GM19438 (cell line): Measurements from ENCODE around the gene FAAP100.

Source experiments
- ATAC-seq: cut with Tn5 transposase; IDR thresholded peaks from one replicate; pipeline ENCODE4 v1.9.1; 2021; ENCODE audit warnings: low read depth; ENCODE audit not compliant: unreplicated experiment

FAAP100 gene

DNA sequence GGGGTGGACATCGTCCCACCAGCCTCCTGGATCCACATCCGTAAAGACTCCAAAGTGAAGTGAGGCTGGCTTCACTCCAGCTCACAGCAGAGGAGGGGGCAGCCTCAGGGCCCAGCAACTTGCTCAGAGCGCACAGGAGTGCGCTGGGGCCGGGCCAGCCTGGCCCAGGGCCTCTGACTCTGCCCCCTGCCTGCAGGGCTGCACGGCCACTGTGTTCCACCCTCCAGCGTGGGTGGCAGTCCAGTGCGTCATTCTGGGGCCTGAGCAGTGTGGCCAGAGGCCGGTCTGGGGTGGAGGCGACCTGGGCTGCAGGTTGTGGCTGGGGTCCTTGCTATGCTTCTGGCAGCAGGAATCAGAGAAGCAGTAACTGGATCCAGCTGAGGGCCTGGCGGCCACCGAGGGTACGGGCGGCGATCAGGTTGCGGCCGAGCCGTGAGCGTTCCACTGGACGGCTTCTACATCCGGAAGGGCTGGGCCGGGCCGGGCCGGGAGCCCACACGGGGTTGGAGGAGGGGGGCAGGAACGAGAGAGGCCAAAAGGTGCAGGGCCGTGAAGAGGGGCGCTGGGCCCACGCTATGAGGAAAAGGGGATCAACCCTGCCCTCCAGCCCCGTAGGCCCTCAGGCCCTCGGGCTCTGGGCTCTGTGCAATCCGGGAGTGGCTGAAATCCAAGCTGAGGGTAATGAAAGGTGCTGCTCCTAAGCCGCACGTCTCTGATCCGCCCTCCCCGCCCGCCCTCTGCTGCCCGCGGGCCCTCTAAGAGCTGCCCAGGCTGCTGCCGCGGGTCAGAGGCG lies 24.4 kb downstream of the FAAP100 start, which contains the start of gene FSCN2:
TSS of gene FSCN2 (plus strand) at position 787 of the 793 bp plus-strand sequence. CDS start 155 bp downstream, outside the sequence.
- no peak for ATAC-seq

DNA sequence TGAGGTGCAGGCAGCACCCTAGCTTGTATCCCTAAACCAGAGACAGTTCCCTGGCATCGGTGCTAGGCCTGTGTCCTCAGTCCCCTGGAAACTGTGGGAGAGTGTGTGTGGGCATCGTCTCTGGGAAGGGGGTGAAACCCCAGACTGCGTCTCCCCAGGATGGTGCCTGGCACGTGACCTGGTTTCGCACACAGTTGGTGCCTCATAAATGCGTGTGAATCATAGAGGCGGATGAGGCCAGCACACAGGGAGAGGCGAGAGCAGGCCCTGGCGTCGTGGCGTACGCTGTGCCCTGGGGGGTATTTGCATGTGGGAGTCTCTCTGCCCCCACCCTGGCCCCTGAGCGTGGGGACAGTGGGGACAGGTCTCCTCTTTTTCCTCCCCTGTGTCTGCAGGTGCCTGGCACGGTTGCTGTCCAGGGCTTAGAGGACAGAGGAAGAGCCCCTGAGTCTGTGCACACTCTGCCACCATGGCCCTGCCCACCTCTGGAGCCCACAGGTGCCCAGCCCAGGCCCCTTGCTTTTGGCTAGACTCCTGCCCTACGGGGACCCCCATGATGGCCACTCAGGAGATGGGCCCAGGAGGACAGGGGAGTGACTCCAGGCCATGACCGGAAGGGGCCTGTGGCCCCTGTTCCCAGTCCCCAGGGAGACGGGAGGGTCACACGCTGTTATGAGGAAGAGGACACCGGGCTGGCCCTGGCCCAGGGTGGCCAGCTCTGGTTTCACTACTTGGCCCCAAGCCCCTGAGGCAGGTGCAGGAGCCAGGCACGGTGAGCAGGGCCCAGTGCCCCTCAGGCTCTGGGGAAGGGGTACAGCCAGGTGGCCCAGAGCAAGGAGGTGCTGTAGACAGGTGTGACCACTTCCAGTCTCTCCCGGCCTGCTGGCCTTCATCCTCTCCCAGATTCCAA lies 25.2 kb downstream of the FAAP100 start:
- no peak for ATAC-seq

DNA sequence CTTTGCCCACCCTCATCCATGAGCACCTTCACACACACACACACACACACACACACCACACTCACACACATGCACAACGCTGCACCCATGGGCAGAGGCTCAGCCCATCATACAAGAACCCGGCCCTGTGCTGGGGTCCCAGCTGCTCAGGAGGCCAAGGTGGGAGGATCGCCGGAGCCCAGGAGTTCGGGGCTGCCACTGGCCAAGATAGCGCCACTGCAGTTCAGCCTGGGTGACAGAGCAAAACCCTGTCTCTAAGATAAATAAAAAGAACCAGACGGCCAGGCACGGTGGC lies 27.3 kb downstream of the FAAP100 start:
- no peak for ATAC-seq

DNA sequence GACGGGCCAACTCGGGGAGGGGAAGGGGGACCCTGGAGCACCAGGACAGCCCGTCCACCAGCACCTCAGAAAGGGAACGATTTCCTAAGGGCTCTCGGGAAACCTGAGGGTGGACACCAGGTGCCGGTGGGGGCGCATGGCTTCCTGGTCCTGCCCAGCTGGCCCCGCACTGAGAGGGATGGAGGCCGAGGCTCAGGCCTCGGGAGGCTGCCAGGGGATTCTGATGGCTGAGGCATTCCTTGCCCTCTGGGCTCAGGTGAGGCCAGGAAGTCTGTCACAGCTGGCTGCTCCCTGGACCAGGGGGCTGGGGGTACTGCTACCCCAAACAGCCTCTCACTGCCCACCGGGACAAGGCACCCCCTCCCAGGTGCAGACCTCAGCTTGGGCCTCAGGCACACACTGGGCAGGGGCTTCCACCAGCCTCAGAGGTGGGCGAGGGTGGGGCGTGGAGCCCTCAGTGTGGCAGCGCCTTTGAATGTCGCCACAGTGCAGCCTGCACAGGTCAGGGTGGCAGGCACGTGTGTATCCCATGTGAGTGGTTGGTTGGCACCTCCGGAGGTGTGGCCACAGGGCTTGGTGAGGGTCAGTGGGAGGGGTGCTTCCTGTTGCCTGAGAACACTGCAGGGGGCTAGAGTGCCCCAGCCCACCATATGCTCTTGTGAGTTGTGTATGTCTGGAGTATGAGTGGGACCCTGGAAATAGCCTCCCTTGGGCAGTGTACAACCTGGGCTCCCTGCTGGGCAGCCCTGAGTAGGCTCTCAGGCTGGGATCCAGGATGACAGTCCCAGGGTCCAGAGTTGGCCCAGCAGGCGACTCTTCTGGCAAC lies 27.9 kb downstream of the FAAP100 start:
- ATAC-seq: no peak

DNA sequence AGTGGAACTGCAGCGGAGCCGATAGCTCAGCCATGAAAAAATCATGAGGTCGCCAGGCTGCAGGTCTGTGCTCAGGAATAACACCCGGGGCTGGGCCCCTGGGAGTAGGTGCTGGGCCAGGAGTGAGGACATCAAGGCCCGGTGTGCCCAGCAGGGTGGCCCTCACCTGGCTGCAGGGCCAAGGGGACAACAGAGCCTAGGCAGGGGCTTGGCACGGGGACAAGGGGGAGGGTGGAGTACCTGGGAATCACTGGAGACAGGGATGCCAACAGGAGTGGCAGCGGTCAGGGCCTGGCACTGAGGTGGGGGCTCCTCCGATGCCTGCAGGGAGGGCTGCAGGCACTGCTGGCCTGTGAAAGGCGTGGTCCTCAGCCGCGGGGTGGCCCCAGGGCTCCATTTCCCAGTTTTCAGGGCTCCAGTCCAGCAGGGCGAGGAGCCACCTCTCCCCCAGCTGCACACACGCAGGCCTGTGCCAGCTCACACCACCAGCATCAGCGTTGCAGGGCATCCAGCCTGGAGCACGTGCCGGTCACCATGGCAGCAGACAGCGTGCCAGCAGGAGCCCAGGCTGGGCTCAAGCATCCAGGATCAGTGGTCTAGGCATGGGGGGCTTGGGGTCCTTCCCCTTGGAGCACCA lies 28.6 kb downstream of the FAAP100 start:
- no peak for ATAC-seq

DNA sequence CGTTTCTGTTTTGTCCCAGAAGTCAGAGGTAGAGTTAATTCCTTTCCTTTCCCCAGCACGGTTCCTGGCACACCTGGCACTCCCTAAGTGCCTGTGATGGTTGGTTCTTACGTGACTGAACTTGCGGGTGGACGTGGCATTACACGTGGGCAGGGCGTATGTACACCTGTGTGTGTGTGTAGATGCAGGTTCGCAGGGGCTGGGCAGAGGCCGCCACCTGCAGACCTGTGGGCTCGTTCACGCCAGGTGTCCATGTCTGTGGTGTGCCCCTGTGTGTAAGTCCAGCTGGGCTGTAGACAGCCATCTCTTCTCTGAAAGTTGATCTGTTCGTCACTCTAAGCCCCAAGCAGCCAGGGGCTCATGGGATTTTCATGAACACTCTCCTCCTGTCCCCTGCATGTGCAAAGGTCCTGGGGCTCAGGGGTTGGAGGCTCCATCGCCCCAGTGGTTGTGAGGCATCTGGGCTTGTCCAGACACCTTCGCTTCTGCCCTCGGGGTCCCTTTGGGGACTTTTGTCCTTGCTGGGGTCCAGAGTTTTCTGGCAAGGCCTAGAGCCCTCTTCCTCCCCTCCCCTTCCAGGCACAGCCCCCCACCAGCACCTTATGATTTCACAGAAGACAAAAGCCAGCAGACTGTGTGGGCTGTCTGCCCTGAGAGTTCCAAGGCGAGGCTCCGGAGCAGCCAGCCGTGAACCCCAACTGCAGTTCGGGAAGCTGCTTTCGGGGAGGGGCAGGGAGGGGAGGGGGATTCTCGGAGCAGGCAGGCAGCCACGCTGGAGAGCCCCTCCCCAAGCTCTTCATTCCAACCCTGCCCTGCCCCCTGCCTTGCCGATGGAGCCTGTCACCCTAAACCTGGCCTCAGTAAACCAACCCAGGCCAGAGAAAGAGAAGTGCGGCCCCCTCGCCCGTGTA lies 29.4 kb downstream of the FAAP100 start:
- ATAC-seq: no peak

DNA sequence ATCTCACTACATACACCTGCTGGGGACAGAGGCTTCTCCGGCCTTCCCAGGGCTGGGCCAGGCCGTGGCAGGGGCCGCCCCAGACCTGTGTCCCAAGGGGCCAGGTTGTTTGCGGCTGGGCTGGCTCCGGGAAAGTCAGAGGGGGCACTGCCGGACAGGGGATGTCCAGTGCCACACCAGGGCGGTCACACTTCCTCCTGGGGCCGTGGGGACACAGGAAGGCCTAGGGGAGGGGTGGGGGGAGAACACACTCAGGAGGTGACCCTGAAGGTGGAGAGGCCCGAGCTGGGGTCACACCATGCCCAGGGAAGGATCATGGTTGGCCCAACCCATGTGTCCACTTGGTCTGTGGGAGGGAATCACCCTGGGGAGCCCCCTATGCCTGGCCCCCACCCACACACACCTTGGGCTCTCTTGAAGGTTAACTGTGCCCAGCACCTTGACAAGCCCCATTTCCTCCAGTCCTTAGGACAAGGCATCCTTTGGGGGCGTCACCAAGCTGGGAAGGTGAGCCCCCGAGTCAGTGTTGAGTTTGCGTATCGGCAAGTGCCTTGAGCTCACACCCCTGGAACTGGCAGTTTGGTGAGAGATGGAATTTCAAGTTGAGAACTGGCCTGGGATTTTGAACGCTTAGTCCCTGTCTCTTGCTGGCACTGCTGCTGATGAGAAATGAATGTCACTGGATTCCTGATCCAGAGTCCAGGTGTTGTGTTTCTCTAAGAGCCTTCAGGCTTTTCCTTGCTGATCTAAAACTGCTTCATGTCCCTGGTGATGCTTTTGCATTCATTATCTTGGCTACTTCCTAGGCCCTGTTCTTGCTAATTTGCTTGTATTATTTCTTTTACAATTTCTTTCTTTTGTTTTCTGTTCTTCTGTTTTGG lies 31.9 kb downstream of the FAAP100 start:
- no peak for ATAC-seq

DNA sequence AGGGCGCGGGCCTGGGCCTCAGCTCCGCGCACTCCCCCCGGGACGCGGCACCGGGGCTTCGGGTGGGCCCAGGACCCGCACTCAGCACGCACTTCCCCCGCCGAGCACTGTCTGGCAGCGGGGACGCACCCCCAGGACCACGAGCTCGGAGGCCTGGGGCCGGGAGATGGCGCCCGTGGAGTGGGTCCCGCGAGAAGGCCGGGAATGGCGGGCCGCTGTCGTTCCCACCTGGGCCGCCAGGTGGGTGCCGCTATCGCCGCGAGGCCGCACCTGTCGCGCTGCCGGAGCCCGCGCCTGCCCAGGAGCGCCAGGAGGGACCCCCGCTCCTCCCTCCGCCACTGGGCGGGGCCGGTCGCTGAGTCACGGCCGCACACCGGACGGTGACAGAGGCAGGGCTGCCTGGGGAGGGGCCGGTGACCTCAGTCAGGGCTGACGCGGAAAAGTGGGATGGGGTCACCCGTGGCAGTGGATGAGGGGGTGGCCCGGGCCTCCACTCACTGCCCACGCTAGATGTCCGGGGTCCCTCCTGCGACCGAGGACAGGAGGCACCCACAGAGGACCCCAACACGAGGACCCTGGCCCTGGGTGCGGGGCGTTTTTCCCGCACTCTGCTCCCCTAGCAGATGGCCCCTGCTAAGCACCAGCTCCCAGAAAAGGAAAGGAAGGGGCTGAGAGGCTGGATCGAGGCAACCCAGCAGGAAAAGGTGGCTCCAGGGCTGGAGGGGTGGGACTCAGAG lies 32.7 kb downstream of the FAAP100 start:
- no peak for ATAC-seq

DNA sequence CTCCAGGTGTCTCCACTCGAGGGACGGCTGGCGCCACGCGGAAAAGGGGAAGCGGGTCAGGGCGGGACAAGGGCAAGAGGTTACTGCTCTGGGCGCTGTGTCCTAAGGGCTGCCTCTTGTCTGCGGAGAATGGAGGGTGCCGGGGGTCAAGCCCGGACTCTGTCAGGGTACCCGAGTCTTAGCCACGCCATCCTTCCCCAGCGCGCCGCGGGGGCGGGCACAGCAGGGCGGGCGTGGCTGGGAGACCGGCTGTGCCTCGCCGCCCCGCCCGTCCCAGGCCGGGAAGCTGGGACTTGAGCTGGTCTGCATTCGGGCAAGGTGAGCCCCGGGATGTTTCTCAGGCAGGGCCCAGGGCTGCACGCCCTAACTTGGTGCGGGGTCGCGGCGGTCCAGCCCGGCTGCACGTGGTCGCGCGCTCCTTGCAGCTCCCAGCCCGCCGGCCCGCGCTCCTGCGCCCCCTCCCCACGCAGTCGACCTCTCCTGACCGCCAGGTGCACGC lies 33.3 kb downstream of the FAAP100 start:
- ATAC-seq: no peak

DNA sequence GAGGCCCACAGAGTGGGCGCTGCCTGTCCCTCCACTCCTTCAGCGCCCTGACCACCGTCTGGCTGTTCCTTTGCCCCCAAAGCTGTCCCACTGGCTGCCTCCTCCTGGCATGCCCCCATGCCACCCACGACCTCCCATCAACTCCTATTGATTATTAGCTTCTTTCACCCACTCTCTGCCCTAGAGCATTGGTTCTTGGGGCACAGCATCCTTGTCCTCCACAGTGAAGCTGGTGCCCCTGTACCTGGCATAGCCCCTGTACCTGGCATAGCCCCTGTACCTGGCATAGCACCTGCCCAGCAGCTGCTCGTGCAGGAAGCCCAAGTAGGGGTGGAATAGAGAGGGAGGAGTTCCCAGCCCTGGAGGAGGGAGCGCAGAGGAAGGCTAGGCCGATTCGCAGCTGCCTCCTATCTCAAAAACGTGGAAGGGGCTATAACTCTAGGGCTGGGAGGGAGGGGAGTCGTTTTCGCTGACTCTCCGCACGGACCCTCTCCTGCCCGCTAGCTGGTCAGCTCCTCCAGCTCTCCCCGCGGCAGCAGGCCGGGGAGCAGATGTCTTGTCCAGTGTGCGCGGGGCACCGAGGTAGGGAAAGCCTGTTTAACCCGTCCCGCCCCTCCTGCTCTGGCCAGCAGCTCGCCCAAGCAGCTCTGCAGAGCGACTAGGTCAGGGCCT lies 33.9 kb downstream of the FAAP100 start:
- ATAC-seq: no peak

DNA sequence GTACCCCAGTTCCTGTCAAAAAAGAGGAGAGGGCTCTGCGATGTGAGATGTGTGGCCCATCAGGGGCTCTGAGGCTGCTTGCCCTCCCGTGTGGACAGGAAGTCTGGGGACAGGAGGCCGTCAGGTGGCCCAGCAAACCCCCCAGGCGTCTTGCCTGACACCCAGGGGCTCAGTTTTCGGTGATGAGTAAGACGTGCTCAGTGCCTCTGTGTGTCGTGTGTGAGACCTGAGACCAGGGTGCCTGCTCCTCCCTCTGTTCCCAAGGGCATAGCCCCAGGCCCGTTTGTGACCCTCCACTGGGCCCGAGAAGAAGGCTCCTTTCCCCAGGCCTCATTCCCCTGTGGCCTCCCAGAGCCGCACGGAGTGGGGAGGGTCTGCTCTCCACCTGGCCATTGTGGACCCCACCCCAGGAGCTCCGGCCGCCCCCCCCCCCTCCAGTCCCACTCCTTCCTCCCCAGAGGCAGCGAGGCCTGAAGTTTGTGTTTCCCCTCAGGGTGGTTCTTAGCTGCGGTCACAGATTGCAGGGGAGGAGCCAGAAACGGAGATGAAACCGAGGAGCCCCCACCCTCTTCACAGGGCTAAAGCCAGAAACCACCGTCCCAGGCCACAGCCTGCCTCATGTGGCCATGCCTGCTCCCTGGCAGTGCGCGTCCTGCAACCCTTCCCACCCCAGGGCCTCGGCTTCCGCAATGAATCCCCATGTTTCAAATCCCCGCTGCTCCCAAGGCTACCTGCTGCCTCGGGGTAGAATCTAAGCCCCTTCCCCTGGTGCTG lies 34.6 kb downstream of the FAAP100 start:
- ATAC-seq: peak; percentile 38

DNA sequence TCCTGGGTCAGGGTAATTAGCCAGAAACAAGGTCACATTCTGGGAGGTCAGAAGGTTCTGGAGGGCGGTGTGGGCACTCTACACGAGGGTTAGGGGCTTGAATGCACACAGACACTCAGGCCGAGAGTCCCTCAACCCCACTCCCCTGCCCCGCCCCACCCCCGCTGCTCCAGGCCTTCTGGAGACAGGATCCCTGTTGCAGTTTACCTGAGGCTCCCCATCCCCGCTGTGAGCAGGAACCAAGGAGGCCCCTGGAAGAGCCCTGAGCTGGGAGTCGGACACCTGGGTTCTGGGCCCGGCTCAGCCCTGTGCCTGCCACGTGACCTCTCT lies 35.2 kb downstream of the FAAP100 start:
- no peak for ATAC-seq

DNA sequence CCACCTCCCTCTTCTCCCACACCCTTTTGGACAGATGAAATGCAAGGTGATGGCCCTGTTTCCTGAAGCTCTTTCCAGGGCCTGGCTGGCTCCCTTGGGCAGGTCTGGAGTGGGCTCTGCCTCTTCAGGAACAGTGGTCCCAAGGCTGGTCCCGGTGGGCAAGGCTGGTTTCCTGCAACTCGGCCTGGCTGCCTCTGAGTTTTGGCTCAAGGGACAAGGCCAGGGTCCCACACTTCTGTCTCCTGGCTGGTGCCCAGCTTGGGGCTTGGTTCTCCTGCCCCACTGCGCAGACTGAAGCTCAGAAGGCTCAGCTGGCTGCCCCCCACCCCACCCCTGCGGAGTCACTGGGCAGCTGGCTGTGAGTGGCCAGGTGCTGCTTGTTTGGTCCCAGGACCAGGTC lies 35.7 kb downstream of the FAAP100 start:
- no peak for ATAC-seq

DNA sequence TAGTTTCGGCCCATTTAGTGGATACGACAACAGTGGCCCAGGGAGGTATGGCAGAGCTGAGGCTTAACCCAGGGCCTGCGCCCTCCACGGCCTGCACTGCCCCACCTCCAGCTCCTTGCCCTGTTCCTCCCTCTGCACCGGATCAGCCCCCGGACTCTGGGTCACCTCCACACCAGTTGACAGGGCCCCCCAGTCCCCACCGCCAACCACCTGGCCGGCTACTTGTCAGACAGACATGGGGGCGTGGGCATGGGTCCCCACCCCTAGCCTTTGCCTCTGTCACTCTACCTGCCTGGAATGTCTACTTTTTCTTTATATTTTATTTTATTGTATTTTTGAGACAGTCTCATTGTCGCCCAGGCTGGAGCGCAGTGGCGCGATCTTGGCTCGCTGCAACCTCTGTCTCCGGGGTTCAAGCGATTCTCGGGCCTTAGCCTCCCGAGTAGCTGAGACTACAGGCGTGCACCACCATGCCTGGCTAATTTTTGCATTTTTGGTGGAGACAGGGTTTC lies 36.6 kb downstream of the FAAP100 start:
- ATAC-seq: no peak

DNA sequence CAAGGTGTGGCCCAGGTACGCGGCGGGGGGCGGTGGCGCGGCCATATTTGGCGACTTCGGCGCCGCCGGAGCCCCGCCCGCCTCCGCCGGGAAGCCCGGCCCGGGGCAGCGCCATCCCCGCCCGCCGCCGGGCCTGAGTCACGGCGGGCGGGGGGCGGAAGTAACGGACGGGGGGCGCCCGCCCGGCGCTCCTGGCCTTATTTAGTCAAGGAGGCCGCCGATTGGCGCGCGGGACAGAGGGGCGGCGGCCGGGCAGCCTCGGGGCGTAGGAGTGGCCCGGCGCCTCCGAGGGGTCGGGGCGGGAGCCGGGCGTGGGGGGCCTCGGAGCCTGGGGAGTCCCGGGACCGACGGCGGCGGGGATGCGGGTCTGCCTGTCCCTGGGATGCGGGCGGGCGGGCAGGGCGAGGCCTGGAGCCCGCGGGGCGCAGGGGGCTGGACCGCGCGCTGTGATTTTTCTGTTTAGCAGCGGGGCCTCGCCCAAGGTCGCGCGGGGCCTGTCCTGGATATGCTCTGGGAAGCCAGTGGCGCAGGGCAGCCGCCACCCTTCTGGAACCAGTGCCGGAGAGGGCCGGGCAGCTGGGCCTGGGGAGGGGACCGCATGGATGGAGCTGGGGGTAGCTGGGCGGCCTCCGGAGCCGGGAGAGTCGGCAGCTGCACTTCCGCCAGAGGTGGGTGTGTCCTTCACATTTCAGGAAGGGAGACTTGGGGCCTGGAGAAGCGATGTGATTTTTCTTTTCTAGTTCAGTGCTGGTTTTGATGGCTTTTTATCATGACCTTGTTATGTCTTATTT lies 37.2 kb downstream of the FAAP100 start:
- ATAC-seq: no peak

DNA sequence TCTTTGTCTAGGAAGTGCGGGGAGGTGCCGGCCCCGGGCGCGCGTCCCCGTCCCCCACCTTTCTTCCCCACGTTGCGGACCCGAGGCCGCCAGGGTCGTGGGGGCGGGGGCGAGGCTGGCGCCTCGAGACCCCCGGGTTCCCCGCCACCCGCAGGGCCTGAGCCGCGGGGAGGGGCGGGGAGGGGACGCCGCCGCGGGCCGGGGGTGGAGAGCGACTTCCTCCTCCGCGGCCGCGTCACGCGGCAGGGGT lies 37.7 kb downstream of the FAAP100 start:
- ATAC-seq: no peak
